ENCODE data around the gene LZTFL1. TPM values are rescaled to one million over a fixed set of nuclear protein-coding genes. Genes with fewer than 3 reads are reported as not detected.

Gene LZTFL1
- total and polyA plus RNA-seq, 2 experiments from 2014 or later = 14.3 to 25.1 TPM

- no peak overlapping the region for H3K4me3 ChIP-seq
- no peaks in the 10 kb centered on the region for H3K27me3 ChIP-seq
- no peaks in the 10 kb centered on the region for H3K4me1 ChIP-seq (ENCODE audit: insufficient read depth)
- H3K36me3 ChIP-seq (replicated peaks; ENCODE audit: insufficient read depth, low read depth) = no peaks in the 10 kb centered on the region
- H4K20me1 ChIP-seq (ENCODE audit: insufficient read depth, poor library complexity, severe bottlenecking) = no peaks in the 10 kb centered on the region
- no peak overlapping the region for H3K4me2 ChIP-seq
- no peaks in the 10 kb centered on the region for H3K79me2 ChIP-seq
- no peak overlapping the region for H3K27ac ChIP-seq
- no peaks in the 10 kb centered on the region for H3K9me2 ChIP-seq (replicated peaks; ENCODE audit: insufficient read depth)
- 80% methylated on average over 3 of the region's 3 CpGs for WGBS (ENCODE audit: low lambda C conversion rate, missing lambda C conversion rate)
- no peak for DNase-seq (ENCODE audit: low spot score)
- H3K9me3 ChIP-seq (ENCODE audit: low read depth) = no peaks in the 10 kb centered on the region
- TF ChIP-seq EZH2phosphoT487 (IDR thresholded peaks at IDR 0.05; ENCODE audit: low read depth, severe bottlenecking, unreplicated experiment) (no peak), EZH2 (IDR thresholded peaks at IDR 0.05; ENCODE audit: borderline replicate concordance) (no peak)
- TF ChIP-seq, protein P1, sequence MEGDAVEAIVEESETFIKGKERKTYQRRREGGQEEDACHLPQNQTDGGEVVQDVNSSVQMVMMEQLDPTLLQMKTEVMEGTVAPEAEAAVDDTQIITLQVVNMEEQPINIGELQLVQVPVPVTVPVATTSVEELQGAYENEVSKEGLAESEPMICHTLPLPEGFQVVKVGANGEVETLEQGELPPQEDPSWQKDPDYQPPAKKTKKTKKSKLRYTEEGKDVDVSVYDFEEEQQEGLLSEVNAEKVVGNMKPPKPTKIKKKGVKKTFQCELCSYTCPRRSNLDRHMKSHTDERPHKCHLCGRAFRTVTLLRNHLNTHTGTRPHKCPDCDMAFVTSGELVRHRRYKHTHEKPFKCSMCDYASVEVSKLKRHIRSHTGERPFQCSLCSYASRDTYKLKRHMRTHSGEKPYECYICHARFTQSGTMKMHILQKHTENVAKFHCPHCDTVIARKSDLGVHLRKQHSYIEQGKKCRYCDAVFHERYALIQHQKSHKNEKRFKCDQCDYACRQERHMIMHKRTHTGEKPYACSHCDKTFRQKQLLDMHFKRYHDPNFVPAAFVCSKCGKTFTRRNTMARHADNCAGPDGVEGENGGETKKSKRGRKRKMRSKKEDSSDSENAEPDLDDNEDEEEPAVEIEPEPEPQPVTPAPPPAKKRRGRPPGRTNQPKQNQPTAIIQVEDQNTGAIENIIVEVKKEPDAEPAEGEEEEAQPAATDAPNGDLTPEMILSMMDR (IDR thresholded peaks at IDR 0.05; ENCODE audit: poor library complexity) = no peak
- H2AFZ ChIP-seq = no peak overlapping the region
Observed at GRCh38 chr3:45869638-45870037, 27.7 kb upstream of the LZTFL1 start.

DNA sequence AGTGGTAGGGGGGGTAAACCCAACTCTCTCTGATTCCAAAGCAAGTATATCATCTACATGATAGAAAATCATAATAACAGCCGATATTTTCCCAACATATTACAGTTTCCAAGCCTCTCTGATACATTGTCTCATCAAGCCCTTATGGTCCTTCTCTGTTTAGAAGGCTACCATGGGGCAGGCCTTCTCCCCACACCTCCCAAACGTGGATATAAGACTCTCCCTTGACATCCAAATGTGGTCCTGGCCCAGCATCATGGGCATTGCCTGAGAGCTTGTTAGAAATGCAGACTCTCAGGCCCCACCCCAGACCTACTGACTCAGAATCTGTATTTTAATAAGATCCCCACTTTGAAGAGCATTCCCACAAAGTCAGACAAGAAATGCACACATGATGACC is 26.7 kb upstream of the LZTFL1 start:
- H3K36me3 ChIP-seq (replicated peaks; ENCODE audit: insufficient read depth, low read depth) = no peaks in the 10 kb centered on the region
- no peak overlapping the region for H2AFZ ChIP-seq
- no peaks in the 10 kb centered on the region for H3K9me3 ChIP-seq (ENCODE audit: low read depth)
- no peaks in the 10 kb centered on the region for H3K27me3 ChIP-seq
- TF ChIP-seq EZH2phosphoT487 (IDR thresholded peaks at IDR 0.05; ENCODE audit: low read depth, severe bottlenecking, unreplicated experiment) = no peak
- TF ChIP-seq, protein P1 (IDR thresholded peaks at IDR 0.05; ENCODE audit: poor library complexity) = no peak
- TF ChIP-seq EZH2 (IDR thresholded peaks at IDR 0.05; ENCODE audit: borderline replicate concordance) = no peak
- H4K20me1 ChIP-seq (ENCODE audit: insufficient read depth, poor library complexity, severe bottlenecking) = no peaks in the 10 kb centered on the region
- no peaks in the 10 kb centered on the region for H3K9me2 ChIP-seq (replicated peaks; ENCODE audit: insufficient read depth)
- H3K27ac ChIP-seq = no peak overlapping the region
- H3K4me2 ChIP-seq = no peak overlapping the region
- no peaks in the 10 kb centered on the region for H3K79me2 ChIP-seq
- H3K4me1 ChIP-seq (ENCODE audit: insufficient read depth) = no peaks in the 10 kb centered on the region
- H3K4me3 ChIP-seq = no peak overlapping the region
- DNase-seq (ENCODE audit: low spot score) = no peak
- WGBS (ENCODE audit: low lambda C conversion rate, missing lambda C conversion rate) = 77% methylated on average over 2 of the region's 2 CpGs

DNA sequence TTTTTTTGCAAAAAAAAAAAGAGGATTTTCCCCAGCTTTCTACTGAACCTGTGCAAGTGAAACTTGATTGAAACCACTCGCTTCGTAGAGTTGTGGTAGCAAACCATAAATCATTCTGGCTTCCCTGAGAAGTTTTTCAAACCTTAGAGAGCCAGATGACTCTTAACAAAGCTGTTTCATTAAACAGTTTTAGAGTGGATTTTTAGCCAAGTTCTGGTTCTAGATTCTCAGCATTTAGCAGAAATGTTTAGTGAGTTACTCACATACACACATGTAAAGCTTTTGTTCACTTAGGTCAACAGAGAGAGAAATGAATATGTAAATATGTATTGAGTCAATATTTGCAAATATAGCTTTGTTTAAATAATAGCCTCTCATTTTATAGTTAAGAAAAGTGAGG is 26.3 kb upstream of the LZTFL1 start:
- no peak for DNase-seq (ENCODE audit: low spot score)
- H4K20me1 ChIP-seq (ENCODE audit: insufficient read depth, poor library complexity, severe bottlenecking) = no peaks in the 10 kb centered on the region

More for the DNA sequence above, 26.3 kb upstream of the LZTFL1 start:
- Histone ChIP-seq H3K79me2 (no peaks in the 10 kb centered on the region), H3K4me2 (no peak overlapping the region), H3K36me3 (replicated peaks; ENCODE audit: insufficient read depth, low read depth) (no peaks in the 10 kb centered on the region), H3K9me2 (replicated peaks; ENCODE audit: insufficient read depth) (no peaks in the 10 kb centered on the region), H3K4me3 (no peak overlapping the region), H3K27ac (no peak overlapping the region), H3K4me1 (ENCODE audit: insufficient read depth) (no peaks in the 10 kb centered on the region), H2AFZ (no peak overlapping the region), H3K27me3 (no peaks in the 10 kb centered on the region), H3K9me3 (ENCODE audit: low read depth) (no peaks in the 10 kb centered on the region)
- WGBS (ENCODE audit: low lambda C conversion rate, missing lambda C conversion rate) = 60% methylated on average over 2 of the region's 2 CpGs
- no peak for TF ChIP-seq EZH2phosphoT487 (IDR thresholded peaks at IDR 0.05; ENCODE audit: low read depth, severe bottlenecking, unreplicated experiment)
- TF ChIP-seq EZH2 (IDR thresholded peaks at IDR 0.05; ENCODE audit: borderline replicate concordance) = no peak
- TF ChIP-seq, protein P1 (IDR thresholded peaks at IDR 0.05; ENCODE audit: poor library complexity) = no peak
